ENCODE results near the gene GSDMA. TPM values are rescaled to one million over a fixed set of nuclear protein-coding genes. Genes with fewer than 3 reads are reported as not detected.

GSDMA gene
- total and polyA plus RNA-seq, 9 donors: 0.09 to 0.24 (median 0.17) TPM; not detected in 1

Other genes starting within 250 kb of the GSDMA start
- gene MIEN1, start 232.5 kb upstream of the GSDMA start, total RNA-seq: 17.9 TPM
- 10 to 100 TPM; 17.5 to 23.5 (median 20.9) TPM for gene MIEN1, start 232.5 kb upstream of the GSDMA start, polyA plus RNA-seq (ENCODE audit: insufficient read depth in 1 of 8, insufficient read length in 8 of 8, low replicate concordance in 1 of 8)
- 0.40 TPM for gene GRB7, start 225.1 kb upstream of the GSDMA start, total RNA-seq
- 1 to 10 TPM in 2 of 8 donors, under 1 TPM in 6; 0.15 to 3.0 (median 0.61) TPM for gene GRB7, start 225.1 kb upstream of the GSDMA start, polyA plus RNA-seq (ENCODE audit: insufficient read depth in 1 of 8, insufficient read length in 8 of 8, low replicate concordance in 1 of 8)
- 0.18 TPM for gene IKZF3, start 98.7 kb upstream of the GSDMA start, total RNA-seq
- gene IKZF3, start 98.7 kb upstream of the GSDMA start, polyA plus RNA-seq (ENCODE audit: insufficient read depth in 1 of 8, insufficient read length in 8 of 8, low replicate concordance in 1 of 8): under 1 TPM; 0.09 to 0.38 (median 0.15) TPM
- gene ZPBP2, start 94.8 kb upstream of the GSDMA start, total RNA-seq: not detected
- under 1 TPM in 1 of 8 donors, not detected in 7; 0.09 TPM for gene ZPBP2, start 94.8 kb upstream of the GSDMA start, polyA plus RNA-seq (ENCODE audit: insufficient read depth in 1 of 8, insufficient read length in 8 of 8, low replicate concordance in 1 of 8)
- gene GSDMB, start 44.4 kb upstream of the GSDMA start, total RNA-seq: 5.2 TPM
- gene GSDMB, start 44.4 kb upstream of the GSDMA start, polyA plus RNA-seq (ENCODE audit: insufficient read depth in 1 of 8, insufficient read length in 8 of 8, low replicate concordance in 1 of 8): 10 to 100 TPM in 3 of 8 donors, 1 to 10 TPM in 5; 3.9 to 13.7 (median 8.6) TPM
- 55.6 TPM for gene ORMDL3, start 35.4 kb upstream of the GSDMA start, total RNA-seq
- gene ORMDL3, start 35.4 kb upstream of the GSDMA start, polyA plus RNA-seq (ENCODE audit: insufficient read depth in 1 of 8, insufficient read length in 8 of 8, low replicate concordance in 1 of 8): 10 to 100 TPM; 32.7 to 49.8 (median 37.6) TPM
- gene LRRC3C, start 35.3 kb upstream of the GSDMA start, total RNA-seq: not detected
- gene LRRC3C, start 35.3 kb upstream of the GSDMA start, polyA plus RNA-seq (ENCODE audit: insufficient read depth in 1 of 8, insufficient read length in 8 of 8, low replicate concordance in 1 of 8): under 1 TPM in 1 of 8 donors, not detected in 7; 0.18 TPM
- gene PSMD3, start 17.8 kb downstream of the GSDMA start, total RNA-seq: 67.6 TPM
- gene PSMD3, start 17.8 kb downstream of the GSDMA start, polyA plus RNA-seq (ENCODE audit: insufficient read depth in 1 of 8, insufficient read length in 8 of 8, low replicate concordance in 1 of 8): 100 to 1,000 TPM in 1 of 8 donors, 10 to 100 TPM in 7; 85.5 to 110 (median 95.0) TPM
- gene CSF3, start 52.4 kb downstream of the GSDMA start, total RNA-seq: 0.13 TPM
- under 1 TPM in 7 of 8 donors, not detected in 1; 0.09 to 0.54 (median 0.20) TPM for gene CSF3, start 52.4 kb downstream of the GSDMA start, polyA plus RNA-seq (ENCODE audit: insufficient read depth in 1 of 8, insufficient read length in 8 of 8, low replicate concordance in 1 of 8)
- 29.3 TPM for gene MED24, start 91.4 kb downstream of the GSDMA start, total RNA-seq
- 10 to 100 TPM; 56.1 to 80.7 (median 67.1) TPM for gene MED24, start 91.4 kb downstream of the GSDMA start, polyA plus RNA-seq (ENCODE audit: insufficient read depth in 1 of 8, insufficient read length in 8 of 8, low replicate concordance in 1 of 8)
- 57.3 TPM for gene THRA, start 100.0 kb downstream of the GSDMA start, total RNA-seq
- gene THRA, start 100.0 kb downstream of the GSDMA start, polyA plus RNA-seq (ENCODE audit: insufficient read depth in 1 of 8, insufficient read length in 8 of 8, low replicate concordance in 1 of 8): 10 to 100 TPM; 58.3 to 75.2 (median 66.2) TPM
- 1.7 TPM for gene NR1D1, start 137.6 kb downstream of the GSDMA start, total RNA-seq
- gene NR1D1, start 137.6 kb downstream of the GSDMA start, polyA plus RNA-seq (ENCODE audit: insufficient read depth in 1 of 8, insufficient read length in 8 of 8, low replicate concordance in 1 of 8): 1 to 10 TPM; 2.0 to 5.6 (median 4.9) TPM
- 81.7 TPM for gene MSL1, start 159.0 kb downstream of the GSDMA start, total RNA-seq
- gene MSL1, start 159.0 kb downstream of the GSDMA start, polyA plus RNA-seq (ENCODE audit: insufficient read depth in 1 of 8, insufficient read length in 8 of 8, low replicate concordance in 1 of 8): 100 to 1,000 TPM in 6 of 8 donors, 10 to 100 TPM in 2; 94.0 to 124 (median 105) TPM
- 35.0 TPM for gene CASC3, start 177.5 kb downstream of the GSDMA start, total RNA-seq
- gene CASC3, start 177.5 kb downstream of the GSDMA start, polyA plus RNA-seq (ENCODE audit: insufficient read depth in 1 of 8, insufficient read length in 8 of 8, low replicate concordance in 1 of 8): 10 to 100 TPM; 53.5 to 69.7 (median 59.5) TPM
- gene RAPGEFL1, start 214.5 kb downstream of the GSDMA start, total RNA-seq: 2.4 TPM
- 10 to 100 TPM in 1 of 8 donors, 1 to 10 TPM in 7; 5.2 to 10.3 (median 6.5) TPM for gene RAPGEFL1, start 214.5 kb downstream of the GSDMA start, polyA plus RNA-seq (ENCODE audit: insufficient read depth in 1 of 8, insufficient read length in 8 of 8, low replicate concordance in 1 of 8)